Measurements from ENCODE around the gene CNNM4.
A peak's percentile ranks its signal among the peaks of the same experiment; 100 is the strongest.

The CNNM4 gene

DNA sequence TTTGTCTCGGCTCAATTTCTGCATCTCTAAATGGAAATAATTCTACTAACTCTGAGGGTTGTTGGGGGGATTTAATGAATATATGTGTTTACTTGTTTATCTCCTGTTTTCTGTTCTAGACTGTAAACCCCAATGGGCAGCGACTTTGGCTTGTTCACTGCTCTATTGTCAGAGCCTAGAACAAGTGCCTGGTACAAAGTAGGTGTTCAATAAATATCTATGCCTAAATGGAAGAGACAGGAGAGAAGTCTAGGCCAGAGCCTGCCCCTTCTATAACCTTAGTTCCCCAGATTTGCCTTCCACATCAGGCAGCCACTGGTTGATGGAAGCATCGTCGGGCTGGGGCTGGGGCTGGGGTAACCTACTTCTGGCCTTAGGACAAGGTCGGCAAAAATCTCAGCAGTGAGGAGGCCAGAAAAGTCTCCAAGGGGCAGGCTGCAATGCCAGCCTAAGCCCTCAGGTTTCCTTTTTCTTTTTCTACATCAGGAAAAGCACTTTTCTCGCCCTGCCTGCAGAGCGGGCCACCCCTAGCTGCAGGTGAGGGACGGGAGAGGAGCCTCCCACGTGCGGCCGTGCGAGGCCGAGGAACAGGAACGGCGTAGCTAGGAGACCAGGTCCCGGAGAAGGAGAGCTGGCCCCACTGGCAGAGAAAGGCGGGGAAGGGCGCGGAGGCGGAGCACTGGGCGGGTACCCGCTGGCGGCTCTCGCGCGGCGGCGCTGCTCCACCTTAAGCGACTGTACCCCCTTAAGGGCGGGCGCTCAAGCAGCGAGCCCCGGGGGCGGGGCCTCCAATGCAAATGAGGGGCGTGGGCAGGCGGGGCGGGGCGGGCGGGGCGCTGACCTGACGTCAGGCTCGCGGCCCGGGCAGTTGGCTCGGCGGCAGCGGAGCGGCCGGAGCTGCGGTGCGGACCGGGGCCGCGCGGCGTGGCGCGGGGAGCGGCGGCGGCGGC is at the start of gene CNNM4:
Gene CNNM4 (plus strand): TSS at position 867 of the 950 bp plus-strand sequence. CDS start 98 bp downstream, outside the sequence.
- DNase-seq (ENCODE audit: low read depth in 2 of 2): peak; percentile 83 to 87

DNA sequence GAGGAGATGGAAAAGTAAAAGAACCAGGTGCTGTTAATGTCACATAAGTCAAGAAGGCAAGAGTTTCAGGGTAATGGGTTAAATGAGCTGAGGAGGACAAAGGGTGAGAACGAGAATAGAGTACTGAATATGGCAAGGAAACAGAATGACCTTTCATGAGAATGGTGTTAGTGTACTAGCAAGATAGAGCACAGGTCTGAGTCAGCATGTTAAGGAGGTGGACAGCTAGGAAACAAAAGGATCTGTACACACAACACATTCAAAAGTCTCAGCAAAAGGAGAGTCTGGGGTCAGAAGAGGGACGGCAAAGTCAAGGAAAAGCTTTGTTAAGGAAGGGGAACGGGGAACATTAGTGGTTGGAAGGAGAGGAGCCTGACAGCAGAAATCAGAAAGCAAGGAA is 49.7 kb upstream of the CNNM4 start:
- DNase-seq (ENCODE audit: low read depth in 2 of 2): no peak

DNA sequence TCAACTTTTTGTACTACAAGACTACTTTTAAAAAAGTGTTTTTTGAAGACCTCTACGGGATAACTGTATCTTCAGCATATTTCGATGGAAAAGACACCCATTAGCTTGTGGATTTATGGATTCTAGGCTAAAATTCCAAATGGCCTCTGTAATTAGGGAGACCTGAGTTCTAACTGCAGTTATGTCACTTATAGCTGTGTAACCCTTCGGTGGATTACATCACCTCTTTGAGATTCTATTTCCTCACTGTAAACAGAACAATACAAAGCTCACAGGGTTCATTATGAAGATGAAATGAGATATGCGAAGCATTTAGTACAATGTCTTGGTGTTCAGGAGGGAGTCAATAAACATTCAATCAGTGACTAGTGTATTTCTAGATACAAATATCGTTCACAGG is 45.0 kb upstream of the CNNM4 start:
- no peak for DNase-seq (ENCODE audit: low read depth in 2 of 2)

DNA sequence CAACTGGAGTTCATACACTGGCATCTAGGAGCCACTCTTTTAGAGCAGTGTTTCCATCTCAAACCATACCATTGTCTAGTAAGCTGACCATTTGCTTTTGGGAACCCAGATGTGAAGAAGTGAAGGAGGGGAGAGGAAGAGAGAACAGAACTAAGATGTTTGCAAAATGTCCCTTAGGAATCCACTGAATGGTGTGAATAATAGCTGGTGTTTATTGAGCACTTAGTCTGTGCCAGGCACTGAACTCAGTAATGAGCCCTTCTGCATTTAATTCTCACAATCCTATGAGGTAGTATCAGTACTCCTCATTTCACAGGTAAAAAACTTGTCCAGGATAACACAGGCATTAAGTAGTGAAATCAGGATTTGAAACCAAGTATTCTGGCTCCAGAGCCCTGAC is 44.3 kb upstream of the CNNM4 start:
- DNase-seq (ENCODE audit: low read depth in 2 of 2): no peak

DNA sequence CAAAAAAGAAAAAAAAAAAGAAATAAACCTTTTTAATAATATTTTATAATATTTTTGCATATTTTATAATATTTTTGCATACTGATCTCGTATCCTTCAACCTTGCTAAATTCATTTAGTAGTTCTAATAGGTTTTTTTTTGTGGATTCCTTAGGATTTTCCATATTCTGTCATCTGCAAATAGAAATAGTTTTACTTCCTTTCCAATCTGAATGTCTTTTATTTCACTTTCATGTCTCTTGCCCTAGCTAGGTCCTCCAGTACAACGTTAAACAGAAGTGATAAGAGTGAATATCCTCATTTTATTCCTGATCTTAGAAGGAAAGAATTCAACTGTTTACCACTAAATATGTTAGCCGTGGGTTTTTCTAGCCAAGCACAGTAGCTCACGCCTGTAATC is 34.6 kb upstream of the CNNM4 start:
- no peak for DNase-seq (ENCODE audit: low read depth in 2 of 2)

DNA sequence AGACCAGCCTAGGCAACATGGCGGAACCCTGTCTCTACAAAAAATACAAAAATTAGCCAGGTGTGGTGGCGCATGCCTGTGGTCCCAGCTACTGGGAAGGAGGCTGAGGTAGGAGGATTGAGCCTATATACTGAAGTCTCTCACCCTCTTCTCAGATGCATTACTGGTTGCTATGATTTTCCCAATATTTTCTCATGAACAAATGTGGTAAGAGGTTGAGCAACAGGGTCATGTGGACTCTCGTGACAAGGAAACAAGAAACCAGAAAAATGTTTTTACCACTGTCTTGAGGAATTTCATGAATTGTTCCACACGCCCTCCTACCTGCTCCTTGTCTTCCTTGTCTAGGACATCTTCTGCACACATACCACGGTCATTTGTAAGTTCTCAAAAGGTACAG is 33.3 kb upstream of the CNNM4 start:
- no peak for DNase-seq (ENCODE audit: low read depth in 2 of 2)

DNA sequence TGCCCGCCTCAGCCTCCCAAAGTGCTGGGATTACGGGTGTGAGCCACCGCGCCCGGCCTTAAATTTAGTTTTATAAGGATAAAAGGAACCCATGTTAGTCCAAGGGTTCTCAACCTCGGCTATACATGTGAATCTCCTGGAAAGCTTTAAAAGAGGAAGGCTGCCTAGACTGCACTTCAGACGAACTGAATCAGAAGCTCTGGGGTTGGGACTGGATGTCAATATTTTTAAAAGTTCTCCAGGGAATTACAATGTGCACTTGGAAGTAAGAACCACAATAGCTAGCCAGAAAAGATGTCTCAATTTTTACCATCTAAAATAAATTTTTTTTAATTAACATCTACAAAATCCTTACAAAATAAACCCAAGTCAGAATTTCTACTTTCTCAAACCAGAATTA is 31.0 kb upstream of the CNNM4 start:
- no peak for DNase-seq (ENCODE audit: low read depth in 2 of 2)

DNA sequence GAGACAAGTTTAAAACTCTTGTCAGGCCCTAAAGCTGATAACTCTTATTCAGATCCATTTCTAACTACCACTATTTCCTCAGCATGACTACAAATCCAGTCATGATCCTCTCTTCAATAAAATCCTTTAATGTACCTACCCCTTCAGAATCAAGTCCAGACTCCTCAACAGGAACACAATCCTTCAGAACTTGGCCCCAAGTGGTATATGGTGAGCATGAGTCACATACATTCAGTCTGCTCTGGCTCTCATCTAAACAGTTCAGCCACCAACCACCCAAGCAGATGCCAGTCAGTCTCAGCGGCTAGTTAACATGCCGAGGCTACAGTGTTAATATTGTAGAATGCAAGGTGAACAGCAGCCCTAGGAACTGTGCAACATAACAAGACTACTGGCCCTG is 30.5 kb upstream of the CNNM4 start:
- DNase-seq (ENCODE audit: low read depth in 2 of 2): no peak

DNA sequence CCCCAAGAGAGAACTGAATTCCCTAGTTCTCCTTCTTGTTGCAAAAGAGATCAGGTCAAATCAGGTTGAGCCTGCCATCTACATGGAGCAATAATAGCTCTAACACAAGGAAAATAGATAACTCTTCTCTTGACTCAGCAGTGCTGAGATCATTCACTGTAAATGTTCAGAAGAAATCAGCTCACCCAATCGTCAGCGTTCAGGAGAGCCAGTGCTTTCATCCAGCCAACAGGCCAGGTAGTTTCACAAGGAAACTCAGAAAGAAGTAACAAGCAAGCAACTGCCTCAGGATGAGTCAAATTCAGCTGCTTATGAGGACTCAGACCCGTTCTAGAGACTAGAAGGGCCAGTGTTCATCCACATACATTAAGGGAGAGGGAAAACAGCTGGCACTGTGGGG is 26.8 kb upstream of the CNNM4 start:
- no peak for DNase-seq (ENCODE audit: low read depth in 2 of 2)

DNA sequence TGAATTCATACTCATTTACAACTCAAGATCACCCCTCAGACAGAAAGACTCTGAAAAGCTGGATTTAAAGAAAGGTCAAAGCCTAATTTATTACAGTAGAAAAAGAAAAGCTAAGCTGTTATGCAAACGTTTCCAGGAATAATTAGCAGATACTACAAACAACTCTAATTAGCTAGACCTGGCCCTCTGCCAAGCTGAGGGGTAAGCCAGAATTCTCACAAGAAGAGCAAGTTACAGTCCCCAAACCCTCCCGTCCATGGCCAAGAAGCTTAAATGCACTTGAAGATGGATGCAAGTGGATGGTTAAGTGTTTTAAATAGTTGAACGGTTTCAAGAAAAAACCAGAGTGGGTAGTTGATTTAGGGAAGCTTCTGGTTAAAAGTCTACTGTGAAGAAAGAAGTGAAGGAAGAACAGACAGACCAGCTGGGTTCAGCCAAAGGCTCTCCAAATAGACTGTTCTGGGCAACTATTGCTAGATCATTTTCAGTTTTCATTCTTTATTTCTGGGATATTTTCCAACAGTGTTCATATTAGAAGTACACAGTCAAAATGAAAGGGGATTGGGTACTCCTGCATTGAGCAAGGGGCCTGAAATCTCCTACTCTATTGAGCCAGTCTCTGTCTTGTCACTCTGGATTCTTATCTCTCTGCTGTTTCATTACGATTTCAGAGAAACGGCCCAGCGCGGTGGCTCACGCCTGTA is 25.7 kb upstream of the CNNM4 start:
- no peak for DNase-seq (ENCODE audit: low read depth in 2 of 2)

DNA sequence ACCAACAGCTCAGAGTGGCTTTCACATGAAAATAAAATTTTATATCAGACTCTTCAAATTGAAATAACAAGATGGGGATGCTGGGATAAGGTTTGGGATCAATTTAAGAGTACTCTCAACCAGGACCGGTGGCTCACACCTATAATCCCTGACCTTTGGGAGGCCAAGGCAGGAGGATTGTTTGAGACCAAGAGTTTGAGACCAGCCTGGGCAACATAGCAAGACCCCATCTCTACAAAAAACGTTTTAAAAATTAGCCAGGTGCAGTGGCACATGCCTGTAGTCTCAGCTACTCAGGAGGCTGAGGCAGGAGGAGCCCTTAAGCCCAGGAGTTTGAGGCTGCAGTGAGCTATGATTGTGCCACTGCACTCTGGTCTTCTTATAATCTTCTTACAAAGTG is 23.5 kb upstream of the CNNM4 start:
- DNase-seq (ENCODE audit: low read depth in 2 of 2): no peak

DNA sequence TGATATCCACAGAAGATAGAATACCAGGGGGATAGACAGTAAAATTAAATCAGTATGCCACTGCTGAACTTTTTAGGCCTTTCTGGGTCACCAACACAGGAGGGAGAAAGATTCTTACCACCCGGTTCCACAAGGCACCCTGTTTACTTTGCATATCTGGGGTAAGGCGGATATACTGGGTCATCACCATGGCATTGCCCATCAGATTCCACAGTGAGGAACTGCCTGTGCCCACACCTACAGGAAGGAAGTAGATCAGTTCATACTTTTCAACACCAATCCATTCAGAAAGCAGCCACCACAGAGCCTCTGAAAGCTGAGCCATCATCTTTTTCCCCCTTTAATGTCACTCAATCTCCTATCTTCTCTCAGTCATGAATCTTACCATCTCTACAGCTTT is 22.9 kb upstream of the CNNM4 start:
- DNase-seq (ENCODE audit: low read depth in 2 of 2): no peak

DNA sequence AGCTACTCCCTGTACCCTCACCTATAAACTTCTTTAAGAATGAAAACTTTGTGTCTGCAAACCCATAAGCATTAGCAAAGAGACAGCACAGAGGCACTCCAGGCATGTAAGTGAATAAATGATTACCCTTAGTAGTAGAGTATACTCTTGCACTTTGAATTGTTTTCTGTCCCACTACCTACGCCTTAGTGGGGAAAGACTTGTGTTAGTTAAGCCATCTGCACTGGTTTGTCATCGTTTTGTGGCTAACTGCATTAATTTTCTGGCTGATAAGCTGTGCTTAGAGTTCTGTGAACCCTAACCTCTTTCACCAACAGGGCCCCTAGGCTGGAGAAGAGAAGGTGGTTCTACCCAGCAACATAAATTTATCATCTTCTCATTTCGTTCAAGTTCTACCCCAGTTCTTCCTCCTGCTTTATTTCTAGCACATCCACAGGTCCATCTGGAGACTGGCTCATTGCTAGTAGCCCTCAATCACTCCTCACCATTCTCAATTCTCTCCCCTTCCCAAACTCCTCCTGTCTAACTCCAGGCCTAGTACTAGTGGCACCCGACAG is 21.5 kb upstream of the CNNM4 start:
- no peak for DNase-seq (ENCODE audit: low read depth in 2 of 2)

DNA sequence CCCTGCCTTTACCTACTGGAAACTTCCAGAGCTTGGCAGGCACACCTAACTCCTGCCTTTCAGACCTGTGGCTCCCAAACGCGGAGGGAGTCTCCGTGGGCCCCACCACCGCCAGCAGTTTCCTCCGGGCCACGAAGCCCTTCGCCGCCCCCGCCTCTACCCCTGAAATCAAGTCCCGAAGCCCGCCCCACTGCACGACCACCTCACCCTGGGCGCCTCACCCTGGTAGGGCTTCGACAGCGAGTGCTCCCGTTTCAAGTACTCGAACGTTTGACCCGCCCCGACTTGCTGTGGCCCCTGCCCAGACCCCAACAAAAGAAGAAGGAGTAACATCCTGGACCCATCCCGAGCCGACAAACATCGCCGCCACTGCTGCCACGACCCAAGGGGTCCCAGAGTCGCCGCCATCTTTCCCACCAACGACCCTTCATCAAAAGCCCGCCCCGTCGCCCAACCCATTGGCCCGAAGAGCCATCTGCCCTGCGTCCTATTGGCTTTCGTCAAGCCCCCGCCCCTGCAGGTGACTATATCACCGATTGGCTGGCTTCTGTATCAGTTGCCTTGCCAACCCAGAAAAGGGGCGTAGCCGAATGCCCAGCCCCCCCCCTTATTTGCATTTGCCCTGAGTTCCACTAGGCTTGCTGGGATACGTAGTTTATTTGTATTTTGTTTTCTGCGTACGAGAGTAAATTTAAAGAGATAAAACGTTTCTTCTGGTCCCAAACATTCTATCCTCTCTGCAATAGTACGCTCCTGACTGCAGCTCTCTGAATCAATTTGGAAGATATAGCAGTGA is 20.9 kb upstream of the CNNM4 start, which contains the start of gene LMAN2L:
Gene LMAN2L (minus strand): TSS at position 432 of the 796 bp plus-strand sequence. CDS start 24 bp downstream, at position 408.
- DNase-seq (ENCODE audit: low read depth in 2 of 2): peak; percentile 88 to 93

DNA sequence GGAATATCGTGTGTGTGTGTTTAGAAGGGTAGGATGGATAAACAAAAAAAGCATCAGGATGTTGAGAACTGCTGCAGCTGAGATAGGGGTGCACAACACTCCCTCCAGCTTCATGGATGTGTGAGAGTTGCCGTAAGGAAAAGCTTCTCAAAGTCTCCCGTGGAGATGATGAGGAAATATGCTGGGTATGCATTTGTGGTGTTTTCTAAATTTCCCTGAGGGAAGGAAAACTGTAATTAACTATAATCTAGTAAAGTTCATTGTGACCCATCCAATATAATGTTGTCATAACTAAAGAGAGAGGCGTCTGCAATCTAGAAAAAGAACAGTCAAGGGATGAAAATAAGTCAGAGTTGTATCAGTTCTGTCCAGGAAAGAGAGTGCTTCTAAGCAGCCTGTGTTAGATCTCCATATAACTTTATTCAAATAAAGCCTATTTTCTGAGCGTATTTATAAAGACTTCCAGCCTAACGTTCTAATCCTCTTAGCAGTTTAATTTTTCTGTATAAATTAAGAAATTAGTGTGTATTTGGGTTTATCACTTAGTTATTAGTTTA is 13.6 kb upstream of the CNNM4 start:
- DNase-seq (ENCODE audit: low read depth in 2 of 2): no peak

DNA sequence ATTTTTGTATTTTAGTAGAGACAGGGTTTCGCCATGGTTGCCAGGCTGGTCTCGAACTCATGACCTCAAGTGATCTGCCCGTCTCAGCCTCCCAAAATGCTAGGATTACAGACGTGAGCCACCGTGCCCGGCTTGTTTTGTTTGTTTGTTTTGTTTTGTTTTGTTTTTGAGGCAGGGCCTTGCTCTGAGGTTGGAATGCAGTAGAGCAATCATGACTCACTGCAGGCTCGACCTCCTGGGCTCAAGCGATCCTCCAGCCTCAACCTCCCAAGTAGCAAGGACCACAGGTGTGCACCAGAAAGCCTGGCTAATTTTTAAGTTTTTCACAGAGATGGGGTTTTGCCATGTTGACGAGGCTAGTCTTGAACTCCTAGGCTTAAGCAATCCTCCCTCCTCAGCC is 8.9 kb upstream of the CNNM4 start:
- no peak for DNase-seq (ENCODE audit: low read depth in 2 of 2)

DNA sequence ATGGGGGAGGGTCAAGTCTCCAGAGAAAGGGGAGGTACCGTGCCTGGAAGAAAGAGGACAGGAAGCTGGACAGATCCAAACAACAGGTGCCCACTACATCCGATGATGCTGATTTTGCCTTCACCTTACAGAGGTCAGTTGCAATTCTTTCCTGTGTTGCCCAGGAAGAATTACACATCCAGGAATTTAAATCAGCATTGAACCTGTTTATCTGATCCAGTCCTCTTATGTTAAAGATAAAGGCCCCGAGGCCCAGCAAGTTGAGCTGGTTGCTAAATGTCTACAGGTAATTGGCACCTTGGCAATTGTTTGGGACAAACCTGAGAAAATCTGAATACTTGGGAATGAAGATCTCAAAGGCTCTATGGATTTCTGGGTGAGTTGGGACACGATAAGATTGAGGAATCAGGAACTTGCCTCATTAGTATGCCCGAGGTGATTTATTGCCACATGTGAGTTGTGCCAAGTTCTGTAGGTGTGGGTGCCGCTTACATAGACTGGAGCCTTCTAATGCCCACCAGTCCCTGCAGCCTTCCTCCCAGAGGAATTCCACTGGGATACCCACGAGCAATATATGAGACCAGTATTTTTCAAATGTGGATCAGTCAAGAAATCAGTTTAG is 6.9 kb upstream of the CNNM4 start:
- no peak for DNase-seq (ENCODE audit: low read depth in 2 of 2)

DNA sequence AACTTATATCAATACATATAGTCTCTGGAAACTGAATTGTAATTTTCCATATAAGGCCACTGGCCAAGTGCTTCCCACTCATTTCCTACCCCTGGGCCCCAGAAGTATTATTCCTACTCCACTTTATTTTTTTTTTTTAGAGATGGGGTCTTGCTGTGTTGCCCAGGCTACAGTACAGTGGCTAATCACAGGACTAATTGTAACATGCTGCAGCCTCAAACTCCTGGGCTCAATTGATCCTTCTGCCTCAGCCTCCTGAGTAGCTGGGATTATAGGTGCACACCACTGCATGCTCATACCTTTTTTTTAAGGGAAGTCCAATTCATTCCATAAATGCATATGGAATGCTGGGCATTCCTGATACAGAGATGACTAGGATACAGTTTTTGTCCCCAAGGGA is 6.4 kb upstream of the CNNM4 start:
- DNase-seq (ENCODE audit: low read depth in 2 of 2): no peak

DNA sequence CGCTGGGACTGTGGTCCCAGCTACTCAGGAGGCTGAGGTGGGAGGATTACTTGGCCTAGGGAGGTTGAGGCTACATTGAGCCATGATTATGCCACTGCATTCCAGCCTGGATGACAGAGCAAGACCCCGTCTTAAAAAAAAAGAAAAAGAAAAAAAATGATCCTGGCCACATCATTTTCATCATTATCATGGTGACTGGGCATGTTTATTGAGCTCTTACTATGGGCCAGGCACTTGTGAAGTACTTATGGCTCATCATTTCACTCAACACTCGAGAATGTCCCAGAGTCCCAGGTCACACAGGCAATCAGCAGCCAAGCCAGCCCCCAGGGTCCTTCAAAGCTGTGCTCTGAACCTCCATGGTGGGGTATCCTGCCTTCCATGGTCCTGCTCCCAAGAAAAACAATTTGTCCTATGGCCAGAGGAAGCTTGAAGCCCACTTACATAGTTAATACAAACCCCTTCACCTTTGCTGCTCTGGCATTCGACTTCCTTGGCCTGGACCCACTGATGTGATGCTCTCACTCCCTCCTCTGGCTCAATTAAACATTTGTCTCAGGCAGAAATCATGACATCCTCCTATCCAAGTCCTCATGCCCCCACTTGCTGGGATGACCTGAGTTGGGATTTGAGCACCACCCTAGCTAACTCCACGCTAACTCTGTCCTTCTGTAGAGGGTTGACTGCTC is 3.8 kb upstream of the CNNM4 start:
- DNase-seq (ENCODE audit: low read depth in 2 of 2): no peak

DNA sequence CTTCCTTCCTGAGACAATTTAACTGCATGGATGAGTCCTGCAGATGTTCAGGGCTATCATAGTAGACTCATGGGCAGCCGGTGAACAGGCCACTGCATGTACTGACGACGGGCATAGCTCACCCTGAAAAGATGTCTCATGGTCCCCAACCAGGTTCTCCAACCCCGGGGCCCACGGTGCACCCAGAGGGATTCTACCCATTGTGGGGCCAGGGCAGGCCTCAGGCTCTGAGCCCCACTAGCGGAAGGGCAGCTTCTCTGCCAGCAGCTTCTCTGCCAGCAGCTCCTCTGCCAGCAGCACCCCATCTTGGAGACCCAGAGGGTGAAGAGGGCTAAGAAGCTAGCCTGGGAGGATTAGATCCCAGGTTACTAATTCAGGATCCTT is 3.2 kb upstream of the CNNM4 start:
- no peak for DNase-seq (ENCODE audit: low read depth in 2 of 2)

DNA sequence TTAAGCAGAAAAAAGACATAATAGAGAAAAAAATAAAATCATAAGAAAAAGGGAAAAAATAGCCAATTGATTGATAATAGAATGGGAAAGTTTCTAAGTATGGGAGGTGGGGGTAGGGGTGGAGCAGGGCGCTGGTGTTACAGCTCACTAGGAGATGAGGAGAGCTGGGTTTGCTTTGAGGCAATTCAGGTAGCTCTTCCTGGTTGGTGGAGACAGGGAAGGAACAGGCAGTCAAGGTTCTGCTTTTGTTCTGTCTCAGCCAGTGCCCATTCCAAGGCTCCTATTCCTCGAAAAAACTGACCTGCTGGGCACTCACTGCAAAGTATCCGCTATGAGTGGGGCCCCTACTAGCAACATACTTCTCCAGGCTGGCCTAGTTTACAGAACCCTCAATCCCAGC is 1.7 kb upstream of the CNNM4 start:
- DNase-seq (ENCODE audit: low read depth in 2 of 2): no peak
